Ovary (tissue), 9 donors: ENCODE measurements around the gene AZU1. TPM values are rescaled to one million over a fixed set of nuclear protein-coding genes. Genes with fewer than 3 reads are reported as not detected.

Source experiments
- DNase-seq, 5 donors: peaks; one replicate each; pipeline ENCODE4 v3.0.0-alpha.2; 2019 to 2020
- H3K27ac ChIP-seq, 2 donors: fragments of 200-600 bp; one replicate each; pipeline versions ENCODE4 v1.5.1 to v1.8.0; 2019 to 2022
- H3K27me3 ChIP-seq: fragments of 200-600 bp; one replicate; pipeline ENCODE4 v1.8.0; 2022
- H3K36me3 ChIP-seq: fragments of 200-600 bp; sonication (generic); one replicate; pipeline ENCODE4 v1.5.1; 2019
- H3K4me1 ChIP-seq: one replicate; pipeline ENCODE4 v1.8.1; 2013; ENCODE audit warnings: mild to moderate bottlenecking, moderate library complexity; ENCODE audit not compliant: insufficient read depth
- H3K4me3 ChIP-seq: fragments of 200-600 bp; sonication (generic); one replicate; pipeline ENCODE4 v1.5.1; 2017
- H3K9me3 ChIP-seq, 2 donors: fragments of 200-600 bp in 1 of 2; sonication (generic) in 1 of 2; one replicate each; pipeline versions ENCODE4 v1.5.1 to v1.8.1; 2013 to 2019; ENCODE audit warnings: mild to moderate bottlenecking in 1 of 2, moderate library complexity in 1 of 2
- CTCF ChIP-seq, 3 donors: fragments of 450-650 bp in 2 of 3; fragments of 200-600 bp in 1 of 3; IDR thresholded peaks; one replicate each; pipeline versions ENCODE4 v1.5.1 to v1.8.0; 2016 to 2022; ENCODE audit warnings: antibody characterized with exemption in 3 of 3, mild to moderate bottlenecking in 1 of 3
- EP300 ChIP-seq: sonication (generic); formaldehyde crosslinking; IDR thresholded peaks from one replicate; pipeline ENCODE4 v1.6.1; 2017; ENCODE audit warnings: antibody characterized with exemption
- POLR2A ChIP-seq: fragments of 450-650 bp; IDR thresholded peaks from one replicate; pipeline ENCODE4 v1.6.1; 2017; ENCODE audit warnings: antibody characterized with exemption, mild to moderate bottlenecking, moderate library complexity
- WGBS, 3 donors: extraction: QIAGEN DNeasy Blood & Tissue Kit in 1 of 3; methylation state at CpG; one replicate each; pipeline versions ENCODE4 v1.1.5 to v1.1.7; 2013 to 2017; 5-methylcytosine and 5-hydroxymethylcytosine counted together
- intact Hi-C, 4 donors: fragments of 100-400 bp; cut with DNase I; formaldehyde crosslinking; loops; one replicate each; pipeline versions ENCODE4 v1.11.0 to v1.15.1; 2022 to 2023
- polyA plus RNA-seq, 2 donors: library from polyadenylated mRNA; stranded (reverse); fragments of 200-250 nt in 1 of 2; fragments of 350-450 nt in 1 of 2; fragmentation: Illumina TruSeq in 1 of 2; extraction: RNeasy Lipid Tissue Mini Kit (QIAGEN cat#74804) in 1 of 2; gene quantifications; one replicate each; pipeline ENCODE4 v1.2.3, GENCODE V29; 2013 to 2014
- total RNA-seq, 7 donors: library from RNA; depleted of rRNA in 2 of 7; stranded (reverse); fragments of >200 nt in 2 of 7; fragmentation: NEBNext Ultra II Directional in 3 of 7; extraction: Animal tissue kit (Norgen Biotek cat#: 25700) in 3 of 7; gene quantifications; one replicate each; pipeline versions ENCODE4 v1.1.0 to v1.2.4, GENCODE V29; 2016 to 2023
- donor health status: DM: no; HTN: no; CAD: no; lungs with moderate emphysema.
- donor health status: DM: no; HTN: no; CAD: no.
- donor health status: Bipolar disorder and iron deficiency.
- donor health status: DM: yes; HTN: yes; CAD: no.
- donor health status: DM: no; HTN: no; CAD: no.
- donor health status: DM: yes; HTN: yes; CAD: no.

AZU1 gene
- total and polyA plus RNA-seq, 9 donors = 0.11 to 1.0 TPM; not detected in 7

GRCh38 chr19:788686-788982, 39.0 kb upstream of the AZU1 start:
- Histone ChIP-seq H3K27ac (no peak overlapping the region), H3K4me3 (no peak overlapping the region), H3K27me3 (no peaks in the 10 kb centered on the region), H3K9me3 (no peaks in the 10 kb centered on the region), H3K4me1 (no peaks in the 10 kb centered on the region), H3K36me3 (no peaks in the 10 kb centered on the region)
- DNase-seq = no peak
- 52 to 75% (median 54%) methylated on average over 11 of the region's 11 CpGs for WGBS, 3 donors
- no peak for TF ChIP-seq EP300
- TF ChIP-seq CTCF (IDR thresholded peaks at IDR 0.05) = no peak
- no peak for TF ChIP-seq POLR2A
- intact Hi-C loops = no loop called here

GRCh38 chr19:788983-789700, 38.5 kb upstream of the AZU1 start:
- TF ChIP-seq POLR2A (no peak), EP300 (no peak), CTCF (IDR thresholded peaks at IDR 0.05) (no peak)
- WGBS, 3 donors = 65 to 68% (median 66%) methylated on average over 33 of the region's 33 CpGs
- H3K9me3 ChIP-seq = no peaks in the 10 kb centered on the region
- no peak overlapping the region for H3K4me3 ChIP-seq
- H3K36me3 ChIP-seq = no peaks in the 10 kb centered on the region
- intact Hi-C loops = no loop called here
- H3K27ac ChIP-seq = no peak overlapping the region
- no peaks in the 10 kb centered on the region for H3K4me1 ChIP-seq
- no peak for DNase-seq
- no peaks in the 10 kb centered on the region for H3K27me3 ChIP-seq

- WGBS, 3 donors = 90 to 96% (median 93%) methylated on average over 9 of the region's 9 CpGs
- no peak for DNase-seq
- intact Hi-C loops = loop anchor here in 2 of 4 donors (10.0 kb wide), 1 partner anchor 125 kb away; the partner anchor contains the start of genes KISS1R (in 2 of the 2) and R3HDM4 (in 2 of the 2)
- no peaks in the 10 kb centered on the region for H3K4me1 ChIP-seq
- H3K4me3 ChIP-seq = no peak overlapping the region
- no peak overlapping the region for H3K27ac ChIP-seq
- TF ChIP-seq CTCF (IDR thresholded peaks at IDR 0.05) (no peak), EP300 (no peak), POLR2A (no peak)
- H3K27me3 ChIP-seq = no peaks in the 10 kb centered on the region
- H3K9me3 ChIP-seq = no peaks in the 10 kb centered on the region
- H3K36me3 ChIP-seq = no peaks in the 10 kb centered on the region
Observed at GRCh38 chr19:789701-790060, 38.0 kb upstream of the AZU1 start.

- WGBS, 3 donors = 85 to 87% (median 87%) methylated on average over 26 of the region's 26 CpGs
- no peak for TF ChIP-seq POLR2A
- TF ChIP-seq CTCF (IDR thresholded peaks at IDR 0.05) = no peak
- TF ChIP-seq EP300 = no peak
- Histone ChIP-seq H3K27ac (no peak overlapping the region), H3K36me3 (no peaks in the 10 kb centered on the region), H3K27me3 (no peaks in the 10 kb centered on the region), H3K4me3 (no peak overlapping the region), H3K9me3 (no peaks in the 10 kb centered on the region), H3K4me1 (peaks cover 4% of the 10 kb centered on the region)
- no peak for DNase-seq
- intact Hi-C loops = loop anchor here in 2 of 4 donors (10.0 kb wide), 1 partner anchor 124 kb away; the partner anchor contains the start of genes KISS1R (in 2 of the 2) and R3HDM4 (in 2 of the 2)
Observed at GRCh38 chr19:791007-791566, 36.5 kb upstream of the AZU1 start.
